ENCODE measurements around the gene LAMA2.

DNA sequence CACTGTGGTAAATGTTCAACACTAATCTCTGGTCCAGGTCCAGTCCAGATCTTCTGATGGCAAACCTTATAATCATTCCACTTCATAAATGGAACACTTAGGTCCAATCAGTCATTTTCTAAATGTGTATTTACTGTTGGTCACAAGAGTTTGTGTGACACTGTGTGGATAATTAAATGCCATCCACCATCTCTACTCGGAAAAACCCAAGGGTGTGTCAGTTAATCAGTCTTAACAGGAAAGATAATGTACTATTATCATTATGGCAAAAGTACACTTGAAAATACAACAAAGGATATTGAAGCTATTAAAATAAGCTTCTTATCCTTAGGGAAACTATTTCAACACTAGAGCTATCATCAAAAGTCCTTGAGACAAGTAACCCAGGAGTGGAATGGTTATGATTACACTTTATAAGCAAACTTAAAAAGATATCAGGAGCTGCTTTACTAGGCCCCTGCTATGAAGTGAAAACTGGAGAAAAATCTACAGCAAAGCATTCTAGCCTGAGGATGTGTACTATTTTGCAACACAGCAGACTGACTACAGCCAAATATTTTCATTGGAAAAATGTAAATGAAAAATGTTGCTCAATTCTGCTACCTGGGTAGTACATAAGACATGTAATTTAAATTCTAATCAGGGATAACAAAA, 227.9 kb downstream of the LAMA2 start:
- TF ChIP-seq POLR2A (IDR thresholded peaks at IDR 0.05) = no peak
- TF ChIP-seq, protein P1, sequence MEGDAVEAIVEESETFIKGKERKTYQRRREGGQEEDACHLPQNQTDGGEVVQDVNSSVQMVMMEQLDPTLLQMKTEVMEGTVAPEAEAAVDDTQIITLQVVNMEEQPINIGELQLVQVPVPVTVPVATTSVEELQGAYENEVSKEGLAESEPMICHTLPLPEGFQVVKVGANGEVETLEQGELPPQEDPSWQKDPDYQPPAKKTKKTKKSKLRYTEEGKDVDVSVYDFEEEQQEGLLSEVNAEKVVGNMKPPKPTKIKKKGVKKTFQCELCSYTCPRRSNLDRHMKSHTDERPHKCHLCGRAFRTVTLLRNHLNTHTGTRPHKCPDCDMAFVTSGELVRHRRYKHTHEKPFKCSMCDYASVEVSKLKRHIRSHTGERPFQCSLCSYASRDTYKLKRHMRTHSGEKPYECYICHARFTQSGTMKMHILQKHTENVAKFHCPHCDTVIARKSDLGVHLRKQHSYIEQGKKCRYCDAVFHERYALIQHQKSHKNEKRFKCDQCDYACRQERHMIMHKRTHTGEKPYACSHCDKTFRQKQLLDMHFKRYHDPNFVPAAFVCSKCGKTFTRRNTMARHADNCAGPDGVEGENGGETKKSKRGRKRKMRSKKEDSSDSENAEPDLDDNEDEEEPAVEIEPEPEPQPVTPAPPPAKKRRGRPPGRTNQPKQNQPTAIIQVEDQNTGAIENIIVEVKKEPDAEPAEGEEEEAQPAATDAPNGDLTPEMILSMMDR (IDR thresholded peaks at IDR 0.05) = no peak
